Neural cell (in vitro differentiated cells): ENCODE results near the gene TXNDC11.

ENCODE experiments used
- CTCF ChIP-seq: fragments of 450-650 bp; IDR thresholded peaks from 2 replicates; pipeline ENCODE4 v1.5.1; 2014; ENCODE audit warnings: antibody characterized with exemption, mild to moderate bottlenecking, moderate library complexity; ENCODE audit not compliant: poor library complexity, severe bottlenecking
- EP300 ChIP-seq: fragments of 450-650 bp; conservative IDR thresholded peaks from 2 replicates; pipeline ENCODE4 v1.6.1; 2014; ENCODE audit warnings: antibody characterized with exemption, mild to moderate bottlenecking, moderate library complexity; ENCODE audit not compliant: poor library complexity, severe bottlenecking
- EZH2 ChIP-seq: fragments of 200-600, 300-800 bp; shearing (Covaris generic), sonication (generic); IDR thresholded peaks from 2 replicates; pipeline ENCODE4 v1.6.1; 2014; ENCODE audit warnings: antibody characterized with exemption, low read length, borderline replicate concordance, mild to moderate bottlenecking; ENCODE audit not compliant: insufficient read depth, poor library complexity, severe bottlenecking
- MXI1 ChIP-seq: fragments of 450-650 bp; conservative IDR thresholded peaks from 2 replicates; pipeline ENCODE4 v1.6.1; 2014; ENCODE audit warnings: antibody characterized with exemption, mild to moderate bottlenecking; ENCODE audit not compliant: poor library complexity, severe bottlenecking
- POLR2AphosphoS5 ChIP-seq: IDR thresholded peaks from 2 replicates; pipeline ENCODE4 v1.6.1; 2012
- RAD21 ChIP-seq: fragments of 450-650 bp; conservative IDR thresholded peaks from 2 replicates; pipeline ENCODE4 v1.6.1; 2014; ENCODE audit warnings: antibody characterized with exemption, mild to moderate bottlenecking, moderate library complexity
- REST ChIP-seq: IDR thresholded peaks from 2 replicates; pipeline ENCODE4 v1.6.1; 2012; ENCODE audit warnings: borderline replicate concordance

GRCh38 chr16:11734653-11735043, 8.0 kb downstream of the TXNDC11 start:
- no peak for TF ChIP-seq EP300
- TF ChIP-seq CTCF: no peak
- no peak for TF ChIP-seq REST
- TF ChIP-seq MXI1: no peak
- TF ChIP-seq POLR2AphosphoS5: no peak
- no peak for TF ChIP-seq EZH2
- no peak for TF ChIP-seq RAD21
